ENCODE results near the gene SALL1.

DNA sequence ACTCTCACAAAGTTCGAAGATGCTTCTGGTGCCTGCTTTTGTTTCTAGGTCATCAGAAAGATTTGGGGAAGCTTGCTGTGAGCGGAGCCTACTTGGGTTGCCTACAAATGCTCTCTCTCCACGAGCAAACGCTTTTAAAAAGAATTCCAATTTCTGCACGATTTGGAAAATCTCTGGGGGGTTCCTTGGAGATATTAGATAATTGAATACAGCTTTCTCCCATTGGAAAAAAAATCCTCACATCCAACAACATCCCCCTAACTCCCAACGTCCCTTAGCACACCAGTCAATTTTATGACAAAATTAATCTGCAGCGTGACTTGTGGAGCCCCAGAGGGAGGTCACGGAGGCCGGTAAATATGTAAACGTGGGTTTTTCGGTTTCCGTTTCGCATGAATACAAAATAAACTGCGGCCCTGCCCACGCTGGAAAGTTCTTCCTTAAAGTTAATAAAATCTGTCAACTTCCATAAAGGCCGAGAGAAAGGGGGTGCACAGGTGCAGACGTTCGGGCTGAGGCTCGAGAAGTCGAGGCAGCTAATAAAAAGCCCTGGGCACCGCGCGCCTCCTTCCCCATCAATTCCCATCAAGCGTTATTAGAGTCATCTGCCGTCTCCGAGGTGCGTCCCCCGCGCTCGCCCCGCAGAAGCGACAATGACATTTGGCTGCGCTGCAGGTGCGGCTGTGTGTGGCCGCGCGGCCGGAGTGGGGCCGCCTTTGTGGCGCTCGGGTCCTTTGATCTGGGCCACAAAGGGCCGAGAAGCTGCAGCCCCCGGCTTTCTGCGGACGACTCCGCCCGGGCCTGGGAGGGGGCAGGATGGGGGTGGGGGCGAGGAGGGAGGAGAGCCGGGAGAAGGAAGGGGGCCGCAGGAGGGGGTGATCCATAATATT lies 37.6 kb downstream of the SALL1 start:
- no peak for TF ChIP-seq CTCF (IDR thresholded peaks at IDR 0.05; ENCODE audit: low read depth, low read length)
- TF ChIP-seq, protein P1, sequence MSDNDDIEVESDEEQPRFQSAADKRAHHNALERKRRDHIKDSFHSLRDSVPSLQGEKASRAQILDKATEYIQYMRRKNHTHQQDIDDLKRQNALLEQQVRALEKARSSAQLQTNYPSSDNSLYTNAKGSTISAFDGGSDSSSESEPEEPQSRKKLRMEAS (IDR thresholded peaks at IDR 0.05; ENCODE audit: low read depth, low read length) = no peak
- no peak for TF ChIP-seq POLR2A (IDR thresholded peaks at IDR 0.05; ENCODE audit: extremely low read depth, insufficient read length)
